ENCODE measurements around the gene EXD2. TPM values are rescaled to one million over a fixed set of nuclear protein-coding genes. Genes with fewer than 3 reads are reported as not detected.
A peak's percentile ranks its signal among the peaks of the same experiment; 100 is the strongest.

The EXD2 gene, protein sequence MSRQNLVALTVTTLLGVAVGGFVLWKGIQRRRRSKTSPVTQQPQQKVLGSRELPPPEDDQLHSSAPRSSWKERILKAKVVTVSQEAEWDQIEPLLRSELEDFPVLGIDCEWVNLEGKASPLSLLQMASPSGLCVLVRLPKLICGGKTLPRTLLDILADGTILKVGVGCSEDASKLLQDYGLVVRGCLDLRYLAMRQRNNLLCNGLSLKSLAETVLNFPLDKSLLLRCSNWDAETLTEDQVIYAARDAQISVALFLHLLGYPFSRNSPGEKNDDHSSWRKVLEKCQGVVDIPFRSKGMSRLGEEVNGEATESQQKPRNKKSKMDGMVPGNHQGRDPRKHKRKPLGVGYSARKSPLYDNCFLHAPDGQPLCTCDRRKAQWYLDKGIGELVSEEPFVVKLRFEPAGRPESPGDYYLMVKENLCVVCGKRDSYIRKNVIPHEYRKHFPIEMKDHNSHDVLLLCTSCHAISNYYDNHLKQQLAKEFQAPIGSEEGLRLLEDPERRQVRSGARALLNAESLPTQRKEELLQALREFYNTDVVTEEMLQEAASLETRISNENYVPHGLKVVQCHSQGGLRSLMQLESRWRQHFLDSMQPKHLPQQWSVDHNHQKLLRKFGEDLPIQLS
- 10 to 100 TPM; 10.5 to 11.5 TPM for total RNA-seq

DNA sequence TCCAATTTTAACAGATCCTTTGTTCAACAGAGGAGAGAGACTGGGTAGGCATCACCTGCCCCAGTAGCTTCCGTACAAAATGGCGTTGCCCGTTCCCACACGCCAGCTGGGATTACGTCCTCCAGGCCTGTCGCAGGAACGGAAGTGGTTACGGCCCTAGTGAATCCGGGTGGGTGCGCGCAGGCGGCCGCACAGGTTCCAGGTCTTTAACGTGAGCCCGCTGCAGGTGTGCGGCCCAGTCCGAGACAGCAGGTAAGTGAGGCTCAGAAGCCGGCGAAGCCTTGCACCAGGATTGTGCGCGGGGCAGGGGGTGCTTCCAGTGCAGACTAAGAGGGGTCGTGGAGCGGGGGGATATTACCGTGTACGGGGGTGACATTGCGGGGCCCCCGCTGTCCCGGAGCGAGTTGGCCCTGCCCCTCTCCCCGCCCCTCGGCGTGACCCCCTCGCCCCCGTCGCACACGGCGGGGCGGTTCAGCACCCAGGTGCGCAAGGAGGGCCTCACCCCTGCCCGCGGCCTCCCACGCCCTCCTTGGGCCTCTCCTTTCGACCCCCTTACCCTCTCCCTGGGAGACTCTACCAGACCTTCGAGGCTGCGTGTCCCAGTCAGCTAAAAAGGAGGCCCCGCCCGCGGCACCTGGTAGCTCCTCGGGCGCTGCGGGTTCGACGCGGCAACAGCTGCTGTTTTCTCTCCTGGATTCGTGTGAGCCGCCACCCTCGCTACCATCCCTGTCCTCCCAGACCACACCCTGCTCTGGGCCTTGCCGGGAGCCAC lies at the start of gene EXD2:
Gene EXD2 (plus strand): TSS at position 159 of the 772 bp plus-strand sequence. CDS start 17,973 bp downstream, outside the sequence.
- H3K9me3 Mint-ChIP-seq, result no peaks in the 10 kb centered on the region
- ChIA-PET POLR2A (interaction anchor here (0.6 to 2.1 kb wide), 5 partner anchors 11 to 207 kb away, joined by 3 to 12 read pairs (median 7); partner anchors contain the start of genes DCAF5, ERH and SLC39A9), CTCF (interaction anchor here (0.6 to 2.5 kb wide), 8 partner anchors 41 to 280 kb away, joined by 3 to 14 read pairs (median 4); no protein-coding TSS in a partner anchor)
- intact Hi-C loops (cut with micrococcal nuclease), result loop anchor here (1.0 to 2.0 kb wide), 2 partner anchors 40 to 63 kb away; no protein-coding TSS in a partner anchor
- DNase-seq, result peak; percentile 88
- peak within 1 kb of the TSS; percentile 78 for H3K27ac Mint-ChIP-seq
- H3K36me3 Mint-ChIP-seq, result no peaks in the 10 kb centered on the region
- H3K4me3 Mint-ChIP-seq, result peak within 1 kb of the TSS; percentile 85
- peaks cover 12% of the 10 kb centered on the region for H3K4me1 Mint-ChIP-seq (ENCODE audit: low read depth)
- H3K27me3 Mint-ChIP-seq, result no peaks in the 10 kb centered on the region

GRCh38 chr14:69141550-69141949 lies 49.7 kb upstream of the EXD2 start:
- no peak for DNase-seq
- CTCF ChIA-PET, result interaction anchor here (1.4 to 5.3 kb wide), 2 partner anchors 10 to 12 kb away, joined by 3 to 32 read pairs; no protein-coding TSS in a partner anchor
- intact Hi-C loops (cut with micrococcal nuclease), result no loop called here
- H3K36me3 Mint-ChIP-seq, result peaks cover 6% of the 10 kb centered on the region
- peaks cover 43% of the 10 kb centered on the region for H3K4me1 Mint-ChIP-seq (ENCODE audit: low read depth)
- H3K9me3 Mint-ChIP-seq, result no peaks in the 10 kb centered on the region
- POLR2A ChIA-PET, result interaction anchor here (0.6 kb wide), 1 partner anchor 10 kb away, joined by 3 read pairs; no protein-coding TSS in a partner anchor
- H3K4me3 Mint-ChIP-seq, result no peak overlapping the region
- no peaks in the 10 kb centered on the region for H3K27me3 Mint-ChIP-seq
- H3K27ac Mint-ChIP-seq, result no peak overlapping the region

GRCh38 chr14:69142101-69142500 lies 49.2 kb upstream of the EXD2 start:
- intact Hi-C loops (cut with micrococcal nuclease), result no loop called here
- Mint-ChIP-seq H3K4me1 (ENCODE audit: low read depth) (peaks cover 47% of the 10 kb centered on the region), H3K4me3 (no peak overlapping the region), H3K9me3 (no peaks in the 10 kb centered on the region), H3K27me3 (no peaks in the 10 kb centered on the region), H3K27ac (no peak overlapping the region), H3K36me3 (peaks cover 6% of the 10 kb centered on the region)
- ChIA-PET POLR2A (interaction anchor here (0.6 kb wide), 1 partner anchor 11 kb away, joined by 3 read pairs; no protein-coding TSS in a partner anchor), CTCF (interaction anchor here (1.4 to 5.3 kb wide), 2 partner anchors 10 to 12 kb away, joined by 3 to 32 read pairs; no protein-coding TSS in a partner anchor)
- no peak for DNase-seq

GRCh38 chr14:69149461-69150244 lies 41.6 kb upstream of the EXD2 start:
- Mint-ChIP-seq H3K4me1 (ENCODE audit: low read depth) (peaks cover 59% of the 10 kb centered on the region), H3K27me3 (no peaks in the 10 kb centered on the region), H3K9me3 (no peaks in the 10 kb centered on the region), H3K36me3 (peaks cover 19% of the 10 kb centered on the region), H3K4me3 (peak overlapping the region; percentile 33), H3K27ac (peak overlapping the region; percentile 3)
- ChIA-PET POLR2A (no interaction called here), CTCF (interaction anchor here (1.0 to 10.6 kb wide), 5 partner anchors 10 to 93 kb away, joined by 3 to 146 read pairs (median 3); partner anchors contain the start of gene EXD2)
- intact Hi-C loops (cut with micrococcal nuclease), result loop anchor here (2.0 to 5.0 kb wide), 4 partner anchors 17 to 1452 kb away; partner anchors contain the start of genes COX16, RDH11 and SUSD6
- DNase-seq, result no peak

DNA sequence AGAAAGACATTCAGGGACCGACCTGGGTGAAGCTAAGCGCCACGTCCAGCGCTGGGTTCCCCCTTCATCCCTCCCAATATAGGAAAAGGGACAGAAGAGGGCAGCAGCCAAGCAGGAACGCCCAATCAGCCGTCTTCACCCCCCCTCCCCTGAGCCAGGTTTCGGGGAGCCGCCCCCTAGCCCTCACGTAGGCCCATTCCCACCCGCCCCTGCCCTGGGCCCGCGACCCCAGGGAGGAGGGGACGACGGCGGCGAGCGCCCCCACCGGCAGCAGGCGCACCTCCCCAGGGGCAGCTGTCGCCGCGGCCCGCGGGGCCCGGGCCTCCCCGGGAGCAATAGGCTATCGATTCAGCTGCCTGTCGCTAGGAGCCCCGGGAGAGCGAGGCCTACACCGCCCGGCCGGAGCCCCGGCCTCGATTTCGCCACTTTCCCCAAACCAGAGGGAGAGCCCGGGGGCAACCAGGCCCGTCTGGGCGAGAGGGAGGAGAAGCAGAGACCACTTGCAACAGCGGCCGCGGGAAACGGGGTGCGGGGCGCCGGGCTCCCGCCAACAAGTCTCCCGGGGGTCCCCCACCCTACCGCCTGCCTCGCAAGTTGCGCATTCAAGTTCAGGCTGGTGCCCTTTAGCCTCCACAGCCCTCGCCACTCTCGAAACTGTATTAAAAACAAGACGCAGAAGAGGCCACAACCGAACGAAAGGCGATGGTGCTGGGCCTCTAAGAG lies 39.7 kb upstream of the EXD2 start:
- Mint-ChIP-seq H3K9me3 (no peaks in the 10 kb centered on the region), H3K36me3 (peaks cover 14% of the 10 kb centered on the region), H3K27me3 (no peaks in the 10 kb centered on the region), H3K4me1 (ENCODE audit: low read depth) (peaks cover 49% of the 10 kb centered on the region), H3K4me3 (peak overlapping the region; percentile 91), H3K27ac (peak overlapping the region; percentile 92)
- CTCF ChIA-PET, result interaction anchor here (0.7 to 10.6 kb wide), 12 partner anchors 8 to 241 kb away, joined by 3 to 146 read pairs (median 4); partner anchors contain the start of gene EXD2
- POLR2A ChIA-PET, result interaction anchor here (0.6 to 1.6 kb wide), 4 partner anchors 14 to 1196 kb away, joined by 3 to 7 read pairs (median 4); partner anchors contain the start of gene EXD2
- intact Hi-C loops (cut with micrococcal nuclease), result loop anchor here (1.0 to 5.0 kb wide), 6 partner anchors 19 to 1454 kb away; partner anchors contain the start of genes COX16, ERH, EXD2 and RDH11
- DNase-seq, result peak; percentile 84

GRCh38 chr14:69152181-69152901 lies 39.0 kb upstream of the EXD2 start:
- Mint-ChIP-seq H3K4me3 (peak overlapping the region; percentile 91), H3K9me3 (no peaks in the 10 kb centered on the region), H3K36me3 (peaks cover 12% of the 10 kb centered on the region), H3K27ac (peak overlapping the region; percentile 92), H3K4me1 (ENCODE audit: low read depth) (peaks cover 42% of the 10 kb centered on the region), H3K27me3 (no peaks in the 10 kb centered on the region)
- DNase-seq, result peak; percentile 65
- CTCF ChIA-PET, result interaction anchor here (0.8 to 10.6 kb wide), 10 partner anchors 9 to 242 kb away, joined by 3 to 146 read pairs (median 4); no protein-coding TSS in a partner anchor
- POLR2A ChIA-PET, result interaction anchor here (0.8 to 1.6 kb wide), 6 partner anchors 14 to 245 kb away, joined by 3 to 8 read pairs (median 5); partner anchors contain the start of genes ERH, EXD2 and SLC39A9
- intact Hi-C loops (cut with micrococcal nuclease), result loop anchor here (5.0 kb wide), 3 partner anchors 460 to 1455 kb away; partner anchors contain the start of genes COX16, RDH11 and SUSD6

DNA sequence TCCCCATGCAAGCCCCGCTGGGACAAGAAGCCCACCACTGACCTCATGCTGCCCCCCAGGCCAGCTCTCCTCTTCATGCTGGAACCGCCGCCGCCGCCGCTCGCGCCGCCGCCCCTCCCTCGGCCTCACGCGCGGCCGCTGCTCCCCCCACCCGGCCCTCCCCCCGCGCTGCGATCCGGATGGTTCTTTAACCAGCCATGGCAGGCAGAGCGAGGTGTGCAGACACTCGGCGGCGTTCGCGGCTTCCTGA lies 38.5 kb upstream of the EXD2 start, which contains the start of gene DCAF5:
Gene DCAF5 (minus strand): TSS at position 218 of the 250 bp plus-strand sequence. CDS start 141 bp downstream, at position 77.
- Mint-ChIP-seq H3K27ac (peak within 1 kb of the TSS; percentile 92), H3K4me1 (ENCODE audit: low read depth) (peaks cover 37% of the 10 kb centered on the region), H3K27me3 (no peaks in the 10 kb centered on the region), H3K4me3 (peak within 1 kb of the TSS; percentile 91), H3K9me3 (no peaks in the 10 kb centered on the region), H3K36me3 (peaks cover 12% of the 10 kb centered on the region)
- intact Hi-C loops (cut with micrococcal nuclease), result loop anchor here (1.0 to 5.0 kb wide), 4 partner anchors 24 to 1456 kb away; partner anchors contain the start of genes COX16, RDH11 and SUSD6
- ChIA-PET CTCF (interaction anchor here (0.6 to 10.6 kb wide), 4 partner anchors 21 to 243 kb away, joined by 3 to 146 read pairs (median 4); no protein-coding TSS in a partner anchor), POLR2A (interaction anchor here (0.8 to 1.6 kb wide), 4 partner anchors 15 to 245 kb away, joined by 3 to 8 read pairs (median 4); partner anchors contain the start of genes ERH, EXD2 and SLC39A9)
- peak; percentile 96 for DNase-seq

DNA sequence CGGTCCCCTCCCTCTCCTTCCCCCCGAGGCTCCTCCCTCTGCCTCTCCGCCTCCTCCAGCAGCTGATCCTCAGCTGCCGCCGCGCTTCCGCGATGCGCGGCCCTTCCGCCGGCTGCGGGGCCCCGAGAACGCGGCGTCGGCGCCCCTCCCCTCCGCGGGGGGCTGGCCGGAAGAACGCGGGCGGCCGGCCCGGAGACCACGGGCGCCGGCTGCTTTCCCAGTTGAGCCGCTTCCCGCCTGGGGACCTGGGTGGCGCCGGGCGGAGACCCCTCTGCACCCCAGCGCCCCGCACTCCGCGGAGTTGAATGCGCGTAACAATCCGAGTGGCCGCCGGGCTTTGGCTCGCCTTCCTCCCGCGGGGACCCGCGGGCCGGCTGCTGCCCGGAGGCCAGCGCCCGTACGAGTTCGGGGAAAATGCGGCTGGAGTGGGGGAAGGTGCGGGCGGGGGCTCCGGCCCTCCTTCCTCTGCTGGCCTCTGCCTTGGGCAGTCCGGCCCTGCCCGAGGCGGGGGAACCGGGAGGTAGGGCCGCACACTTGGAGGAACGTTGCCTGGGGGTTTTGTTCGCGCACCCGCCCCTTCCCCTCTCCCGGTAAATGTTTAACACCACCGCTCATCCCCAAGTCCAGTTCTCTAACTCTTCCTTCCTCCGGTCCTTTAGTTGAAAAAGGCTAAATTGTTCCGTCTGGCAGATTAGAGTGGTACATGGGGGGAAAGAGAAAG lies 38.0 kb upstream of the EXD2 start:
- no peak for DNase-seq
- ChIA-PET POLR2A (interaction anchor here (0.8 to 1.6 kb wide), 4 partner anchors 21 to 614 kb away, joined by 3 to 8 read pairs (median 4); partner anchors contain the start of genes ERH, EXD2, SLC39A9 and SRSF5), CTCF (interaction anchor here (0.6 to 10.6 kb wide), 4 partner anchors 22 to 243 kb away, joined by 3 to 146 read pairs (median 4); no protein-coding TSS in a partner anchor)
- H3K27me3 Mint-ChIP-seq, result no peaks in the 10 kb centered on the region
- H3K36me3 Mint-ChIP-seq, result peaks cover 10% of the 10 kb centered on the region
- peak overlapping the region; percentile 92 for H3K27ac Mint-ChIP-seq
- peak overlapping the region; percentile 91 for H3K4me3 Mint-ChIP-seq
- intact Hi-C loops (cut with micrococcal nuclease), result loop anchor here (1.0 to 5.0 kb wide), 4 partner anchors 24 to 1456 kb away; partner anchors contain the start of genes COX16, RDH11 and SUSD6
- peaks cover 33% of the 10 kb centered on the region for H3K4me1 Mint-ChIP-seq (ENCODE audit: low read depth)
- no peaks in the 10 kb centered on the region for H3K9me3 Mint-ChIP-seq

All from activated CD4-positive, alpha-beta memory T cell treated with anti-CD3 and anti-CD28 coated beads for 36 hours (primary cell).